IMR-90 (cell line): ENCODE results near the gene SYNPO2. TPM values are rescaled to one million over a fixed set of nuclear protein-coding genes. Genes with fewer than 3 reads are reported as not detected.

Source experiments
- ATAC-seq: fragments of 200-7000 bp; cut with Tn5 transposase; 2 replicates; pipeline ENCODE4 v1.9.1; 2020; ENCODE audit warnings: low read depth, mild to moderate bottlenecking, moderate library complexity
- BruUV-seq: library from RNA; stranded (reverse); fragments of 400-500 nt; replicated peaks from 2 replicates; lab custom pipeline; 2021; lab: Mats Ljungman, UMichigan
- CTCF ChIA-PET: fragments of 300-600 bp; formaldehyde crosslinking; extraction: SDS; loops from one replicate; lab custom pipeline; 2021; ENCODE audit warnings: antibody characterized with exemption; lab: Yijun Ruan, JAX
- POLR2A ChIA-PET: fragments of 300-600 bp; sonication (Branson Sonifier 250); formaldehyde crosslinking; loops from one replicate; lab custom pipeline; 2022; ENCODE audit warnings: antibody characterized with exemption; ENCODE audit not compliant: unreplicated experiment; lab: Charles Lee
- DNase-seq: peaks from one replicate; pipeline ENCODE4 v3.0.0; 2013
- H2AFZ ChIP-seq: replicated peaks from 2 replicates; pipeline ENCODE3; 2013; ENCODE audit warnings: low read length, mild to moderate bottlenecking; ENCODE audit not compliant: poor library complexity
- H2AK5ac ChIP-seq: 2 replicates; pipeline ENCODE4 v1.6.1; 2013; ENCODE audit warnings: low read depth, low read length, inconsistent platforms
- H2AK9ac ChIP-seq: replicated peaks from 2 replicates; pipeline ENCODE3; 2013; ENCODE audit warnings: mild to moderate bottlenecking, low read depth, low read length, moderate library complexity; ENCODE audit not compliant: poor library complexity
- H2BK120ac ChIP-seq: 2 replicates; pipeline ENCODE4 v1.6.1; 2013; ENCODE audit warnings: low read depth, low read length, inconsistent platforms
- H2BK15ac ChIP-seq: 3 replicates; pipeline ENCODE4 v1.6.1; 2013; ENCODE audit warnings: low read depth, low read length, inconsistent platforms
- H2BK20ac ChIP-seq: 2 replicates; pipeline ENCODE4 v1.6.1; 2013; ENCODE audit warnings: low read depth, mild to moderate bottlenecking, inconsistent platforms, low read length, moderate library complexity
- H2BK5ac ChIP-seq: 2 replicates; pipeline ENCODE4 v1.6.1; 2013; ENCODE audit warnings: mild to moderate bottlenecking, low read depth, low read length, inconsistent platforms; ENCODE audit not compliant: poor library complexity, severe bottlenecking
- H3K14ac ChIP-seq: replicated peaks from 2 replicates; pipeline ENCODE4 v1.6.1; 2013; ENCODE audit warnings: low read depth, low read length, inconsistent platforms
- H3K18ac ChIP-seq: 2 replicates; pipeline ENCODE4 v1.6.1; 2013; ENCODE audit warnings: low read depth, low read length, control low read depth
- H3K23ac ChIP-seq: 2 replicates; pipeline ENCODE4 v1.6.1; 2013; ENCODE audit warnings: low read depth, low read length, inconsistent platforms
- H3K27ac ChIP-seq: 2 replicates; pipeline ENCODE4 v1.5.1; 2013; ENCODE audit warnings: mild to moderate bottlenecking, control low read depth, low read length; ENCODE audit not compliant: insufficient read depth
- H3K27me3 ChIP-seq: 2 replicates; pipeline ENCODE4 v1.6.1; 2013; ENCODE audit warnings: low read length; ENCODE audit not compliant: control insufficient read depth, insufficient read depth
- H3K36me3 ChIP-seq: 2 replicates; pipeline ENCODE4 v1.6.1; 2013; ENCODE audit warnings: low read length, mixed read lengths; ENCODE audit not compliant: control insufficient read depth, insufficient read depth
- H3K4ac ChIP-seq: 2 replicates; pipeline ENCODE4 v1.6.1; 2013; ENCODE audit warnings: low read depth, low read length, inconsistent platforms
- H3K4me1 ChIP-seq: 2 replicates; pipeline ENCODE4 v1.6.1; 2013; ENCODE audit warnings: low read length, mixed read lengths; ENCODE audit not compliant: control insufficient read depth, insufficient read depth
- H3K4me2 ChIP-seq: 2 replicates; pipeline ENCODE4 v1.6.1; 2013; ENCODE audit warnings: low read depth, mild to moderate bottlenecking, control low read depth, low read length, moderate library complexity
- H3K4me3 ChIP-seq: 2 replicates; pipeline ENCODE4 v1.5.1; 2013; ENCODE audit warnings: low read depth, mild to moderate bottlenecking, control low read depth, low read length, moderate library complexity; ENCODE audit not compliant: insufficient read depth
- H3K56ac ChIP-seq: 2 replicates; pipeline ENCODE4 v1.6.1; 2013; ENCODE audit warnings: low read length, inconsistent platforms; ENCODE audit not compliant: insufficient read depth; ENCODE audit errors: extremely low read depth
- H3K79me1 ChIP-seq, 2 experiments: 2 replicates each; pipeline ENCODE4 v1.6.1; 2013; ENCODE audit warnings: low read length in 2 of 2, inconsistent platforms in 1 of 2, low read depth in 1 of 2
- H3K9ac ChIP-seq: 2 replicates; pipeline ENCODE4 v1.6.1; 2013; ENCODE audit warnings: low read depth, low read length, control low read depth
- H3K9me1 ChIP-seq: 2 replicates; pipeline ENCODE4 v1.6.1; 2013; ENCODE audit warnings: low read length, inconsistent platforms; ENCODE audit not compliant: insufficient read depth
- H3K9me3 ChIP-seq: 2 replicates; pipeline ENCODE4 v1.6.1; 2013; ENCODE audit warnings: low read length; ENCODE audit not compliant: control insufficient read depth, insufficient read depth
- H4K20me1 ChIP-seq: 2 replicates; pipeline ENCODE4 v1.6.1; 2013; ENCODE audit warnings: low read length, inconsistent platforms; ENCODE audit not compliant: insufficient read depth
- H4K5ac ChIP-seq: 2 replicates; pipeline ENCODE4 v1.6.1; 2013; ENCODE audit warnings: mild to moderate bottlenecking, low read depth, low read length, control low read depth
- H4K8ac ChIP-seq, 2 experiments: 2 replicates each; pipeline ENCODE4 v1.6.1; 2013; ENCODE audit warnings: low read depth in 2 of 2, low read length in 2 of 2, control low read depth in 1 of 2, inconsistent platforms in 1 of 2
- H4K91ac ChIP-seq: 2 replicates; pipeline ENCODE4 v1.6.1; 2013; ENCODE audit warnings: low read depth, low read length, inconsistent platforms; ENCODE audit not compliant: insufficient read depth
- BHLHE40 ChIP-seq: fragments of 150-350 bp; IDR thresholded peaks from 2 replicates; pipeline ENCODE4 v1.6.1; 2016; ENCODE audit warnings: mild to moderate bottlenecking, low read depth, low read length
- FOS ChIP-seq: fragments of 150-350 bp; IDR thresholded peaks from 2 replicates; pipeline ENCODE4 v1.6.1; 2016; ENCODE audit warnings: low read depth, low read length
- MXI1 ChIP-seq: IDR thresholded peaks from 2 replicates; pipeline ENCODE4 v1.6.1; 2012; ENCODE audit warnings: low read depth, mild to moderate bottlenecking, low read length, moderate library complexity, borderline replicate concordance
- POLR2A ChIP-seq: IDR thresholded peaks from 2 replicates; pipeline ENCODE4 v1.6.1; 2012; ENCODE audit warnings: mild to moderate bottlenecking, low read depth, low read length
- RCOR1 ChIP-seq: IDR thresholded peaks from 2 replicates; pipeline ENCODE4 v1.6.1; 2012; ENCODE audit warnings: mild to moderate bottlenecking, low read length, improper control_type of control experiment; ENCODE audit not compliant: insufficient replicate concordance
- WGBS, 2 experiments: methylation state at CpG; one replicate each; pipeline versions ENCODE4 v1.1.5 to v1.1.7; 2013; ENCODE audit warnings: missing lambda C conversion rate in 2 of 2; ENCODE audit not compliant: insufficient read length in 1 of 2; ENCODE audit errors: extremely low coverage in 2 of 2; 5-methylcytosine and 5-hydroxymethylcytosine counted together
- dilution Hi-C: fragments of 300-500 bp; cut with HindIII; formaldehyde crosslinking; loops from one replicate; pipeline ENCODE4 v1.14.3; 2018; ENCODE audit warnings: low sequenced_read_pairs; ENCODE audit not compliant: unreplicated experiment
- in situ Hi-C: fragments of 300-500 bp; cut with MboI; formaldehyde crosslinking; loops from 3 replicates; pipeline ENCODE4 v1.14.3; 2019; ENCODE audit warnings: low sequenced_read_pairs, inconsistent platforms, mixed read lengths
- intact Hi-C: fragments of 100-400 bp; cut with micrococcal nuclease; formaldehyde crosslinking; loops from 2 replicates; pipeline ENCODE4 v1.10.0; 2022
- polyA plus RNA-seq, 3 experiments: library from polyadenylated mRNA; depleted of rRNA; stranded (reverse); fragments of >200 nt; gene quantifications; 2 replicates each; pipeline ENCODE4 v1.2.3, GENCODE V29; 2012; ENCODE audit warnings: low replicate concordance in 1 of 3
- total RNA-seq: library from RNA; depleted of rRNA; stranded (reverse); fragments of >200 nt; gene quantifications from 2 replicates; pipeline ENCODE4 v1.2.3, GENCODE V29; 2012
- TF ChIP-seq, protein P1 (sequence below): conservative IDR thresholded peaks from 2 replicates; pipeline ENCODE4 v1.5.1; 2012; ENCODE audit warnings: mild to moderate bottlenecking, low read depth, low read length, improper control_type of control experiment
- TF ChIP-seq, protein P2 (sequence below): fragments of 150-350 bp; IDR thresholded peaks from 2 replicates; pipeline ENCODE4 v1.6.1; 2017; ENCODE audit warnings: mild to moderate bottlenecking, antibody characterized with exemption, low read length, low read depth

The SYNPO2 gene
- total and polyA plus RNA-seq, 2 of the 4 experiments (the other 2 are of a cell fraction): 0.99 to 1.8 TPM

- no peak for DNase-seq
- Histone ChIP-seq H3K36me3 (no peaks in the 10 kb centered on the region), H4K8ac (no peak overlapping the region), H3K27ac (no peak overlapping the region), H2BK15ac (no peak overlapping the region), H3K27me3 (no peaks in the 10 kb centered on the region; the same call in 1 of the 2 replicates), H3K4me2 (no peak overlapping the region), H3K18ac (no peak overlapping the region), H3K9me1 (no peaks in the 10 kb centered on the region), H3K4me3 (no peak overlapping the region), H2AFZ (no peak overlapping the region), H2BK20ac (no peak overlapping the region), H3K79me1 (no peaks in the 10 kb centered on the region), H4K5ac (no peak overlapping the region), H3K9me3 (no peaks in the 10 kb centered on the region), H3K9ac (no peak overlapping the region), H4K91ac (no peak overlapping the region), H3K23ac (no peak overlapping the region), H2AK9ac (no peak overlapping the region), H3K4me1 (no peaks in the 10 kb centered on the region), H2BK5ac (no peak overlapping the region), H4K20me1 (no peaks in the 10 kb centered on the region), H3K56ac (no peak overlapping the region), H3K4ac (no peak overlapping the region), H2BK120ac (no peak overlapping the region), H3K14ac (no peak overlapping the region), H2AK5ac (no peak overlapping the region)
- CTCF ChIA-PET: no interaction called here
- BruUV-seq: no TSS peak
- dilution Hi-C loops (no loop called here), intact Hi-C loops (no loop called here), in situ Hi-C loops (no loop called here)
- no peak for TF ChIP-seq MXI1
- TF ChIP-seq BHLHE40: no peak
- TF ChIP-seq, protein P1, sequence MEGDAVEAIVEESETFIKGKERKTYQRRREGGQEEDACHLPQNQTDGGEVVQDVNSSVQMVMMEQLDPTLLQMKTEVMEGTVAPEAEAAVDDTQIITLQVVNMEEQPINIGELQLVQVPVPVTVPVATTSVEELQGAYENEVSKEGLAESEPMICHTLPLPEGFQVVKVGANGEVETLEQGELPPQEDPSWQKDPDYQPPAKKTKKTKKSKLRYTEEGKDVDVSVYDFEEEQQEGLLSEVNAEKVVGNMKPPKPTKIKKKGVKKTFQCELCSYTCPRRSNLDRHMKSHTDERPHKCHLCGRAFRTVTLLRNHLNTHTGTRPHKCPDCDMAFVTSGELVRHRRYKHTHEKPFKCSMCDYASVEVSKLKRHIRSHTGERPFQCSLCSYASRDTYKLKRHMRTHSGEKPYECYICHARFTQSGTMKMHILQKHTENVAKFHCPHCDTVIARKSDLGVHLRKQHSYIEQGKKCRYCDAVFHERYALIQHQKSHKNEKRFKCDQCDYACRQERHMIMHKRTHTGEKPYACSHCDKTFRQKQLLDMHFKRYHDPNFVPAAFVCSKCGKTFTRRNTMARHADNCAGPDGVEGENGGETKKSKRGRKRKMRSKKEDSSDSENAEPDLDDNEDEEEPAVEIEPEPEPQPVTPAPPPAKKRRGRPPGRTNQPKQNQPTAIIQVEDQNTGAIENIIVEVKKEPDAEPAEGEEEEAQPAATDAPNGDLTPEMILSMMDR: no peak
- no peak for TF ChIP-seq FOS
- TF ChIP-seq RCOR1: no peak
- no peak for TF ChIP-seq POLR2A
- TF ChIP-seq, protein P2, sequence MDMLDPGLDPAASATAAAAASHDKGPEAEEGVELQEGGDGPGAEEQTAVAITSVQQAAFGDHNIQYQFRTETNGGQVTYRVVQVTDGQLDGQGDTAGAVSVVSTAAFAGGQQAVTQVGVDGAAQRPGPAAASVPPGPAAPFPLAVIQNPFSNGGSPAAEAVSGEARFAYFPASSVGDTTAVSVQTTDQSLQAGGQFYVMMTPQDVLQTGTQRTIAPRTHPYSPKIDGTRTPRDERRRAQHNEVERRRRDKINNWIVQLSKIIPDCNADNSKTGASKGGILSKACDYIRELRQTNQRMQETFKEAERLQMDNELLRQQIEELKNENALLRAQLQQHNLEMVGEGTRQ: no peak
- no CpG with 5 or more reads among the region's 2 CpGs for WGBS, 2 experiments
- POLR2A ChIA-PET: no interaction called here
- no peak for ATAC-seq
Measured at GRCh38 chr4:118935819-118936218, 47.2 kb downstream of the SYNPO2 start.
